HG02798 (cell line): ENCODE results near the gene TYMP.

Experiments
- ATAC-seq: cut with Tn5 transposase; IDR thresholded peaks from one replicate; pipeline ENCODE4 v1.9.1; 2021; ENCODE audit warnings: mild to moderate bottlenecking; ENCODE audit not compliant: unreplicated experiment, poor library complexity

TYMP gene

DNA sequence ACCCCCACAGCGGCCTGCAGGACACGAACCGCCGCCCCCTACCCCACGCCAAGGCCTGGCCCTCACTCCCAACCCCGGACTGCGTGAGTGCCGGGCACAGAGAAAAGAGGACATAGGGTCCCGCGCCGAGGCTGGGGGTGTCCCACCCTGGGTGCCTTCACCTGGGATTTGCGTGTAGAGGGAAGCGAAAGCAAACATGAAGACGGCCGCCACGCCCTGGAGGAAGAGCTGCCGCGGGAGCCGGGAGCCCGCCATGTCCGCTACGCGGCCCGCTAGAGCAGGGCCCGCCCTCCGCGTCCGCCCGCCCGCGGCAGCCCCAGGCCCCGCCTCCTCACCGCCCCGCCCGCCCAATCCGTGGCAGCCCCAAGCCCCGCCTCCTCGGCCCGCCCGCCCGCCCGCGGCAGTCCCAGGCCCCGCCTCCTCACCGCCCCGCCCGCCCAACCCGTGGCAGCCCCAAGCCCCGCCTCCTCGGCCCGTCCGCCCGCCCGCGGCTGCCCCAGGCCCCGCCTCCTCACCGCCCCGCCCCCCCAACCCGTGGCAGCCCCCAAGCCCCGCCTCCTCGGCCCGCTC lies 22.3 kb downstream of the TYMP start, which contains the start of gene LMF2:
Gene LMF2, minus strand, starts transcription at position 282 of the 570 bp plus-strand sequence. Its CDS starts 27 bp downstream, at position 255.
- peak; percentile 68 for ATAC-seq

DNA sequence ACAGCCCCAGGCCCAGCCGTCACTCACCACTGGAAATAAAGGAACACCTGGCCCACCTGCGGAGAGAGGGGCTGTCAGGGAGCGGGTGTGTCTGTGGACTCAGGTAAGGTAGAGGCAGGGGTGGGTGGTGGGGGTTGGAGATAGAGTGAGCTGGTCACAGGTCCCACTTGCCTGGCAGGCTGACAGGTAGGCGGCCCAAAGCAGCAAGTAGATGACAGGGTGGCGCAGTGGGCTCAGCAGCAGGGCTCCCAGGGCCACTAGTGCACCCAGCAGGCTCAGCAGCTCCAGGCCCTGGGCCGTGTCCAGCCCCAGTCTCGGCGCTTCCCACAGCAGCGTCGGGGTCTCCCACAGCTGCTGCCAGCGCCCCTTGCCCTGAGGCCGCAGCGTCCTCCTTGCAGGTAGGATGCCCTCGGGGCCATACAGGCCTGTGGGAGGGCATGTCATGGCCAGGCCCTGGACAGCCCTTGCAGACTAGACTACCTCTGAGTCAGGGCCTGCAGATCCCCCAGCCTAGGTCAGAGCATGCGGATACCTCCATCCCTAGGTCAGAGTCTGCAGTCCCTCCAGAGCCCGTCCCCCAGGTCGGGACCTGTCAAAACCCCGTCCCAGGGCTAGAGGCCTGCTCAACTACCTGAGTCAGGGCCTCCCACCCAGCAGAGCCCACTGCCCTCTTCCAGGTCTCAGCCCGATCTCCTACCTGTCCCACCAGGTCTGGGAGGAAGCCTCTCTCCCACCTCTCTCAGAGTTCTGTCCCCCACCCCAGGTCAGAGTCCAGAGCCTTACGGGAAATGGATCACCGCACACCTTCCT lies 23.0 kb downstream of the TYMP start:
- ATAC-seq, result no peak

GRCh38 chr22:50505776-50506610 lies 23.8 kb downstream of the TYMP start:
- ATAC-seq, result no peak

GRCh38 chr22:50505276-50505775 lies 24.5 kb downstream of the TYMP start:
- ATAC-seq, result no peak

DNA sequence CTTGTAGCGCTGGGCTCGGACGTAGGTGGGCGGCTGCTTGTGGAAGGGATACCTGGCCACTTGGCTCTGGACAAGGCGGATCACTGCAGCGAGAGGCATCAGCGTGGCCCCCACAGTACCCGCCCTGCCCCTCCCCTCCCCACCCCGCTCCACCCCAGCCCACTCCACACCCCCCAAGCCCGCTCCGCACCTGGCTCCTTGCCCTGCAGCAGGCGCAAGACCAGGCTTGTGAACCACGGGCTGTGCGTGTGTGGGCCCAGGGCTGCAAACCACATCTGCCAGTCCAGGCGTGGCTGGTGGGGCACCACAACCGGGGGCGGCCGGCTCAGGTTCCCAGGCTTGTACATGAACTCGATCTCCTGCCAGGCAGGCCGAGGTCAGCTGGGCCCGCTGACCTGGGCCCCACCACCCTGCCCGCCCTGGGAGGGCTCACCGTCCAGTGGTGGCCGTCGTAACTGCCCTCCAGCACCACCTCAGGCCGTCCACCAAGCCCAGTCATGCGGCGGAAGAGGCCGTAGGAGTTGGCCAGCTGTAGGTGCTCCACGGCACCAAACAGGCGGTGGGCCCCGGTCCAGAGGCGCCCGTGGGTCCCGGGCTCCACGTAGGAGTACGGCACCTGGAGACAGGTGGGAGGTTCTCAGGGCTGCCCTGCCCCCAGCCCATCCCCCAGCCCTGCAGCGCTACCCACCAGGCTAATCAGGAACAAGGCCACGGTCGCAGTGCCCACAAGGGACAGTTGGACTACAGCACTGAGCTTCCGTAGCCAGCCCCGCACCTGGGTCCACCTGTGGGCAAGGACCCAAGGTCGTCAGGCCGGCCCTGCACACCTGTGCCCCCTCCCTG lies 25.2 kb downstream of the TYMP start:
- ATAC-seq, result no peak

GRCh38 chr22:50503475-50504145 lies 26.2 kb downstream of the TYMP start:
- ATAC-seq, result no peak

- no peak for ATAC-seq
These were observed 27.0 kb downstream of the TYMP start for GRCh38 chr22:50502628-50503474.

- no peak for ATAC-seq
These were observed 27.7 kb downstream of the TYMP start for GRCh38 chr22:50502096-50502495.

DNA sequence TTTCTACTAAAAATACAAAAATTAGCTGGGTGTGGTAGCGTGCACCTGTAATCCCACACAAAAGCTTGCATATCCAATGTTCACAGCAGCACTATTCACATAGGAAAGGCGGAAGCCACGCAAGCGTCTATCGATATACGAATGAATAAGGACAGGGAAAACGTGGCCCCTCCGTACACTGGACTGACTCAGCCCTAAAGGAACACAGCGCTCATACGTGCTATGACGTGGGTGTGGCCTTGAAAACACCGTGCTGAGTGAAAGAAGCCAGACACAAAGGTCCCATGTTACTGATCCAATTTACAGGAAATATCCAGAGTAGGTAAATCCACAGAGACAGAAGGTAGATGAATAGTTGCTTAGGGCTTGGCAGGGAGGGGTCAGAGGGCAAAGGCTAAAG lies 29.4 kb downstream of the TYMP start:
- no peak for ATAC-seq

DNA sequence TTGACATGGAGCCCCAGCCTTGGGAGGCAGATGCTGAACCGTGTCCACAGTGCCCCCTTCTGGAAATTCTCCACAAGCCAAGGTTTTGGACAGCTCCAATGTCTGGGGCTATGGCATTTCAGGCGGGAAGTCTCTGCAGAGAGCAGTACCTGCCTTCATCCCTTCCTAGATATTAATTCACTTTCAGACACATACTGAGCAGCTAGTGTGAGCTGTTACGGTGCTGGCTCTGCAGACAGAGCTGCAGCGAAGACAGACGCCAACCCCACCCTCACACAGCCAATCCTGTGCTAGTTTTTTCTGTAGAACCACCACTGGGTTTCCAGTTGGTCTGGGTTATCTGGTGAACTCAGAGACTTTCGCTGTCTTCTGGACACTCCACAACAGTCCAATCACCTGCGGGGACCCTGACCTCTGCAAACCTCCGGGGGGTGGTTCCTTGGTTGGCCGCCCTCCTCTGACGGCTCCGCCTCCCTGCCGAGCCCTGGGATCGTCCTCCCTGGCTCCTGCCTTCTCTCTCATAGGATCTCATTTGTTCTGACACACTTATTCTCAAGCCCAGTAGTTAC lies 31.4 kb downstream of the TYMP start:
- ATAC-seq, result no peak

GRCh38 chr22:50497093-50497492 lies 32.7 kb downstream of the TYMP start:
- no peak for ATAC-seq

GRCh38 chr22:50490531-50491308 lies 39.1 kb downstream of the TYMP start:
- ATAC-seq, result no peak

GRCh38 chr22:50489363-50490243 lies 40.2 kb downstream of the TYMP start:
- no peak for ATAC-seq

GRCh38 chr22:50488886-50489285 lies 40.9 kb downstream of the TYMP start:
- ATAC-seq, result no peak

DNA sequence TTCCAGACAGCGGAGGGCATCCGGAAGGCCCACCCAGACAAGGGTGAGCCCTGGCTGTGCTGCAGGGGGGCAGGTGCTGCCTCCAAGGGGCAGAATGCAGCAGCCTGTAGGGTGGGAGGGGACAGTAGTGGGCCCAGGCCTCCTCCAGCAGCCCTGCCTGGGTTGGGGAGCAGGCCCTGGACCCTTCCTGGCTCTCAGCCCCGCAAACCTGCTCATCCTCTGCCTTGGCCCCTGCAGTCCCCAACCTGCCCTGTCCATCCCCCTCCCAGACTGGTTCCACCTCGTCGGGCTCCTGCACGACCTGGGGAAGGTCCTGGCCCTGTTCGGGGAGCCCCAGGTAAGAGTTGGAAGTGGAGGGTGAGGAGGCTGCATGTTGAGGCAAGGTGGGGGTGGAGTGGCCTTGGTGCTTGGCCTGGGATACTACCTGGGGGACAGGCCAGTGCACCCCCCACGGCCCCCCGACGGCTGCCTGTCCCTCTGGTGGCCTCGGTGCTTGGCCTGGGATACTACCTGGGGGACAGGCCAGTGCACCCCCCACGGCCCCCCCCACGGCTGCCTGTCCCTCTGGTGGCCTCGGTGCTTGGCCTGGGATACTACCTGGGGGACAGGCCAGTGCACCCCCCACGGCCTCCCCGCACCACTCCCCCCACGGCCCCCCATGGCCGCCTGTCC lies 41.7 kb downstream of the TYMP start:
- no peak for ATAC-seq
